Osteoblast (primary cell): ENCODE data around the gene LZTFL1. TPM values are rescaled to one million over a fixed set of nuclear protein-coding genes. Genes with fewer than 3 reads are reported as not detected.

Experiments used
- DNase-seq: peaks from one replicate; pipeline ENCODE4 v3.0.0; 2011; ENCODE audit warnings: low spot score, mixed read lengths; ENCODE audit not compliant: insufficient read length; ENCODE audit errors: missing footprints
- H2AFZ ChIP-seq: 2 replicates; pipeline ENCODE4 v1.6.0; 2011; ENCODE audit warnings: mild to moderate bottlenecking, low read length
- H3K27ac ChIP-seq: 2 replicates; pipeline ENCODE4 v1.5.1; 2011; ENCODE audit warnings: mild to moderate bottlenecking, low read depth, low read length, moderate library complexity
- H3K27me3 ChIP-seq: 2 replicates; pipeline ENCODE4 v1.6.0; 2012; ENCODE audit warnings: mild to moderate bottlenecking, control low read depth, inconsistent platforms, low read length, moderate library complexity; ENCODE audit not compliant: insufficient read depth
- H3K36me3 ChIP-seq: 2 replicates; pipeline ENCODE4 v1.5.1; 2011; ENCODE audit warnings: mild to moderate bottlenecking, low read length, control low read depth, moderate library complexity; ENCODE audit not compliant: insufficient read depth
- H3K4me1 ChIP-seq: 2 replicates; pipeline ENCODE4 v1.5.1; 2011; ENCODE audit warnings: mild to moderate bottlenecking, low read length, control low read depth, moderate library complexity; ENCODE audit not compliant: insufficient read depth
- H3K4me2 ChIP-seq: 2 replicates; pipeline ENCODE4 v1.6.0; 2011; ENCODE audit warnings: mild to moderate bottlenecking, low read length; ENCODE audit not compliant: insufficient read depth
- H3K4me3 ChIP-seq: fragments of 200-600 bp; sonication (generic); 3 replicates; pipeline ENCODE4 v1.5.1; 2012; ENCODE audit warnings: mild to moderate bottlenecking, low read length, inconsistent platforms; ENCODE audit not compliant: insufficient read depth
- H3K79me2 ChIP-seq: 2 replicates; pipeline ENCODE4 v1.6.0; 2012; ENCODE audit warnings: mild to moderate bottlenecking, low read length, control low read depth, inconsistent platforms; ENCODE audit not compliant: insufficient read depth
- H3K9me3 ChIP-seq: 2 replicates; pipeline ENCODE4 v1.5.1; 2011; ENCODE audit warnings: low read depth, low read length, control low read depth
- H4K20me1 ChIP-seq: 2 replicates; pipeline ENCODE4 v1.6.0; 2012; ENCODE audit warnings: mild to moderate bottlenecking, low read length, control low read depth; ENCODE audit not compliant: insufficient read depth
- CTCF ChIP-seq: IDR thresholded peaks from 2 replicates; pipeline ENCODE4 v1.5.1; 2011; ENCODE audit warnings: mild to moderate bottlenecking, low read depth, low read length, moderate library complexity; ENCODE audit errors: extremely low read depth
- total RNA-seq: library from RNA; depleted of rRNA; stranded (reverse); fragments of >200 nt; gene quantifications from 2 replicates; pipeline ENCODE4 v1.2.3, GENCODE V29; 2012

Gene LZTFL1
- total RNA-seq, 1 donor = 26.1 TPM

- H2AFZ ChIP-seq = no peak overlapping the region
- no peak overlapping the region for H3K4me3 ChIP-seq
- H3K4me2 ChIP-seq = no peak overlapping the region
- no peak overlapping the region for H3K27ac ChIP-seq
- H3K36me3 ChIP-seq = no peaks in the 10 kb centered on the region
- no peak for TF ChIP-seq CTCF
- no peaks in the 10 kb centered on the region for H4K20me1 ChIP-seq
- no peaks in the 10 kb centered on the region for H3K79me2 ChIP-seq
- H3K4me1 ChIP-seq = no peaks in the 10 kb centered on the region
- no peaks in the 10 kb centered on the region for H3K9me3 ChIP-seq
- H3K27me3 ChIP-seq = peaks cover 42% of the 10 kb centered on the region
- no peak for DNase-seq
Measured at GRCh38 chr3:45777746-45778386, 64.1 kb downstream of the LZTFL1 start.

GRCh38 chr3:45777111-45777745 lies 64.7 kb downstream of the LZTFL1 start:
- peaks cover 41% of the 10 kb centered on the region for H3K27me3 ChIP-seq
- H3K79me2 ChIP-seq = no peaks in the 10 kb centered on the region
- no peak overlapping the region for H3K4me3 ChIP-seq
- H4K20me1 ChIP-seq = no peaks in the 10 kb centered on the region
- no peaks in the 10 kb centered on the region for H3K9me3 ChIP-seq
- no peak for DNase-seq
- no peaks in the 10 kb centered on the region for H3K36me3 ChIP-seq
- no peak overlapping the region for H2AFZ ChIP-seq
- no peak overlapping the region for H3K4me2 ChIP-seq
- no peak overlapping the region for H3K27ac ChIP-seq
- TF ChIP-seq CTCF = no peak
- no peaks in the 10 kb centered on the region for H3K4me1 ChIP-seq

GRCh38 chr3:45776611-45777010 lies 65.3 kb downstream of the LZTFL1 start:
- H3K4me3 ChIP-seq = no peak overlapping the region
- no peak for TF ChIP-seq CTCF
- DNase-seq = no peak
- no peaks in the 10 kb centered on the region for H3K4me1 ChIP-seq
- no peak overlapping the region for H3K27ac ChIP-seq
- no peak overlapping the region for H3K4me2 ChIP-seq
- H4K20me1 ChIP-seq = no peaks in the 10 kb centered on the region
- H3K27me3 ChIP-seq = peaks cover 42% of the 10 kb centered on the region
- H3K79me2 ChIP-seq = no peaks in the 10 kb centered on the region
- H3K36me3 ChIP-seq = no peaks in the 10 kb centered on the region
- no peaks in the 10 kb centered on the region for H3K9me3 ChIP-seq
- H2AFZ ChIP-seq = no peak overlapping the region

- Histone ChIP-seq H3K27me3 (peaks cover 42% of the 10 kb centered on the region), H2AFZ (no peak overlapping the region), H3K4me1 (no peaks in the 10 kb centered on the region), H3K4me3 (no peak overlapping the region), H3K79me2 (no peaks in the 10 kb centered on the region), H3K36me3 (no peaks in the 10 kb centered on the region), H3K4me2 (no peak overlapping the region), H3K27ac (no peak overlapping the region), H3K9me3 (no peaks in the 10 kb centered on the region), H4K20me1 (no peaks in the 10 kb centered on the region)
- no peak for TF ChIP-seq CTCF
- no peak for DNase-seq
Measured at GRCh38 chr3:45776301-45776595, 65.7 kb downstream of the LZTFL1 start.
